ENCODE data around the gene TEX264.

DNA sequence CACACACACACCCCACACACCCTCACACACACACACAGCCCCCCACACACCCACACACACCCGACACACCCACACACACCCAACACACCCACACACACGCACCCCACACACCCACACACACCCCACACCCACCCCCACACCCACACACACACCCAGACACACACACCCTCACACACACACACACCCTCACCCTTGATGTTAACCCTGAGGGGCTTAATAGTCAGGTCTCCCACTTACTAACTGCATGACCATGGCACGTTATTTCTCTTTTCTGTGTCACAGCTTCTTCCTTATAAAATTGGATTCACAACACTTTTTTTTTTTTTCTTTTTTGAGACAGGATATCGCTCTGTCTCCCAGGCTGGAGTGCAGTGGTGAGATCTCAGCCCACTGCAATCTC lies 38.6 kb downstream of the TEX264 start:
- TF ChIP-seq, protein P1, sequence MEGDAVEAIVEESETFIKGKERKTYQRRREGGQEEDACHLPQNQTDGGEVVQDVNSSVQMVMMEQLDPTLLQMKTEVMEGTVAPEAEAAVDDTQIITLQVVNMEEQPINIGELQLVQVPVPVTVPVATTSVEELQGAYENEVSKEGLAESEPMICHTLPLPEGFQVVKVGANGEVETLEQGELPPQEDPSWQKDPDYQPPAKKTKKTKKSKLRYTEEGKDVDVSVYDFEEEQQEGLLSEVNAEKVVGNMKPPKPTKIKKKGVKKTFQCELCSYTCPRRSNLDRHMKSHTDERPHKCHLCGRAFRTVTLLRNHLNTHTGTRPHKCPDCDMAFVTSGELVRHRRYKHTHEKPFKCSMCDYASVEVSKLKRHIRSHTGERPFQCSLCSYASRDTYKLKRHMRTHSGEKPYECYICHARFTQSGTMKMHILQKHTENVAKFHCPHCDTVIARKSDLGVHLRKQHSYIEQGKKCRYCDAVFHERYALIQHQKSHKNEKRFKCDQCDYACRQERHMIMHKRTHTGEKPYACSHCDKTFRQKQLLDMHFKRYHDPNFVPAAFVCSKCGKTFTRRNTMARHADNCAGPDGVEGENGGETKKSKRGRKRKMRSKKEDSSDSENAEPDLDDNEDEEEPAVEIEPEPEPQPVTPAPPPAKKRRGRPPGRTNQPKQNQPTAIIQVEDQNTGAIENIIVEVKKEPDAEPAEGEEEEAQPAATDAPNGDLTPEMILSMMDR (conservative IDR thresholded peaks at IDR 0.05 in 1 of 2, IDR thresholded peaks at IDR 0.05 in 1 of 2; ENCODE audit: low read depth in 1 of 2, low read length in 2 of 2): no peak
- TF ChIP-seq EZH2 (IDR thresholded peaks at IDR 0.05; ENCODE audit: low read length, missing control alignments): no peak

Data from fibroblast of lung (primary cell).